Left lung (tissue), 10 donors: ENCODE measurements around the gene CHCHD3. TPM values are rescaled to one million over a fixed set of nuclear protein-coding genes. Genes with fewer than 3 reads are reported as not detected.
A peak's percentile ranks its signal among the peaks of the same experiment; 100 is the strongest.

Experiments used
- ATAC-seq: fragments of 200-7000 bp; cut with Tn5 transposase; one replicate; pipeline ENCODE4 v1.9.1; 2020; ENCODE audit warnings: moderate library complexity
- DNase-seq, 4 donors: peaks; one replicate each; pipeline ENCODE4 v3.0.0-alpha.2; 2013 to 2020
- H3K27ac ChIP-seq, 2 donors: fragments of 200-600 bp; sonication (generic) in 1 of 2; one replicate each; pipeline versions ENCODE4 v1.5.0 to v1.8.0; 2020 to 2021
- H3K27me3 ChIP-seq, 2 donors: fragments of 200-600 bp; sonication (generic) in 1 of 2; one replicate each; pipeline versions ENCODE4 v1.5.0 to v1.8.0; 2020 to 2021
- H3K36me3 ChIP-seq, 2 donors: fragments of 200-600 bp; sonication (generic) in 1 of 2; one replicate each; pipeline versions ENCODE4 v1.5.0 to v1.8.0; 2020 to 2021
- H3K4me1 ChIP-seq, 2 donors: fragments of 200-600 bp; one replicate each; pipeline ENCODE4 v1.8.0; 2021
- H3K4me3 ChIP-seq, 2 donors: fragments of 200-600 bp; sonication (generic) in 1 of 2; one replicate each; pipeline versions ENCODE4 v1.5.0 to v1.8.0; 2020 to 2021; ENCODE audit warnings: mild to moderate bottlenecking in 1 of 2
- H3K9me3 ChIP-seq, 2 donors: fragments of 200-600 bp; sonication (generic) in 1 of 2; one replicate each; pipeline versions ENCODE4 v1.5.0 to v1.8.0; 2020 to 2021
- CTCF ChIP-seq, 2 donors: fragments of 200-600 bp; sonication (generic) in 1 of 2; IDR thresholded peaks; one replicate each; pipeline versions ENCODE4 v1.5.0 to v1.8.0; 2021; ENCODE audit warnings: antibody characterized with exemption in 2 of 2
- intact Hi-C, 2 donors: fragments of 100-400 bp; cut with DNase I; formaldehyde crosslinking; loops; one replicate each; pipeline versions ENCODE4 v1.11.2 to v1.14.2; 2022
- polyA plus RNA-seq, 6 donors: library from polyadenylated mRNA; unstranded; fragments of 120-200 nt; gene quantifications; one replicate each; pipeline ENCODE4 v1.2.1, GENCODE V29; 2013; ENCODE audit not compliant: insufficient read length in 6 of 6
- total RNA-seq, 2 donors: library from RNA; stranded (reverse); fragmentation: NEBNext Ultra II Directional; extraction: Animal tissue kit (Norgen Biotek cat#: 25700); gene quantifications; one replicate each; pipeline ENCODE4 v1.2.1, GENCODE V29; 2021
- donor health status: DM: no; HTN: yes; CAD: no.
- donor health status: DM: no; HTN: no; CAD: no.

Gene CHCHD3
- total and polyA plus RNA-seq, 8 donors = 45.4 to 58.9 (median 54.5) TPM

- no peak for DNase-seq
- intact Hi-C loops = no loop called here
- ATAC-seq = peak; percentile 29
- Histone ChIP-seq H3K9me3 (no peaks in the 10 kb centered on the region), H3K27ac (no peak overlapping the region), H3K4me3 (no peak overlapping the region), H3K4me1 (peaks cover 0 to 3% of the 10 kb centered on the region in 2 donors), H3K27me3 (no peaks in the 10 kb centered on the region), H3K36me3 (no peaks in the 10 kb centered on the region)
- TF ChIP-seq CTCF (IDR thresholded peaks at IDR 0.05) = no peak
Observed at GRCh38 chr7:132752431-132752830, 329.5 kb downstream of the CHCHD3 start.

GRCh38 chr7:132751244-132751647 lies 330.6 kb downstream of the CHCHD3 start:
- no peak for ATAC-seq
- H3K36me3 ChIP-seq = no peaks in the 10 kb centered on the region
- H3K4me1 ChIP-seq = peaks cover 0 to 3% of the 10 kb centered on the region in 2 donors
- no peak overlapping the region for H3K4me3 ChIP-seq
- peak in 1 of 4 donors; percentile 38 for DNase-seq
- intact Hi-C loops = no loop called here
- H3K27me3 ChIP-seq = no peaks in the 10 kb centered on the region
- no peak overlapping the region for H3K27ac ChIP-seq
- no peaks in the 10 kb centered on the region for H3K9me3 ChIP-seq
- TF ChIP-seq CTCF (IDR thresholded peaks at IDR 0.05) = no peak

GRCh38 chr7:132750530-132751217 lies 331.2 kb downstream of the CHCHD3 start:
- DNase-seq (no peak), ATAC-seq (no peak)
- Histone ChIP-seq H3K27ac (no peak overlapping the region), H3K4me1 (peaks cover 0 to 3% of the 10 kb centered on the region in 2 donors), H3K36me3 (no peaks in the 10 kb centered on the region), H3K27me3 (no peaks in the 10 kb centered on the region), H3K4me3 (no peak overlapping the region), H3K9me3 (no peaks in the 10 kb centered on the region)
- TF ChIP-seq CTCF (IDR thresholded peaks at IDR 0.05) = no peak
- intact Hi-C loops = no loop called here

- intact Hi-C loops = no loop called here
- Histone ChIP-seq H3K4me1 (peaks cover 0 to 3% of the 10 kb centered on the region in 2 donors), H3K4me3 (no peak overlapping the region), H3K27me3 (no peaks in the 10 kb centered on the region), H3K9me3 (no peaks in the 10 kb centered on the region), H3K27ac (no peak overlapping the region), H3K36me3 (no peaks in the 10 kb centered on the region)
- ATAC-seq (no peak), DNase-seq (no peak)
- no peak for TF ChIP-seq CTCF (IDR thresholded peaks at IDR 0.05)
Observed at GRCh38 chr7:132750096-132750495, 331.8 kb downstream of the CHCHD3 start.

GRCh38 chr7:132745510-132745909 lies 336.4 kb downstream of the CHCHD3 start:
- DNase-seq (no peak), ATAC-seq (no peak)
- no peak overlapping the region for H3K27ac ChIP-seq
- no peak overlapping the region for H3K4me3 ChIP-seq
- no peaks in the 10 kb centered on the region for H3K4me1 ChIP-seq
- no peaks in the 10 kb centered on the region for H3K27me3 ChIP-seq
- TF ChIP-seq CTCF (IDR thresholded peaks at IDR 0.05) = no peak
- intact Hi-C loops = no loop called here
- peaks cover 0 to 15% of the 10 kb centered on the region in 2 donors for H3K9me3 ChIP-seq
- H3K36me3 ChIP-seq = no peaks in the 10 kb centered on the region
